ENCODE data around the gene CDH22. TPM values are rescaled to one million over a fixed set of nuclear protein-coding genes. Genes with fewer than 3 reads are reported as not detected.

Gene CDH22
- total and polyA plus RNA-seq, 9 of the 15 experiments (the other 6 are each of a cell fraction or from before 2014, with no cell fraction given) = 0.07 to 0.08 TPM; not detected in 7

DNA sequence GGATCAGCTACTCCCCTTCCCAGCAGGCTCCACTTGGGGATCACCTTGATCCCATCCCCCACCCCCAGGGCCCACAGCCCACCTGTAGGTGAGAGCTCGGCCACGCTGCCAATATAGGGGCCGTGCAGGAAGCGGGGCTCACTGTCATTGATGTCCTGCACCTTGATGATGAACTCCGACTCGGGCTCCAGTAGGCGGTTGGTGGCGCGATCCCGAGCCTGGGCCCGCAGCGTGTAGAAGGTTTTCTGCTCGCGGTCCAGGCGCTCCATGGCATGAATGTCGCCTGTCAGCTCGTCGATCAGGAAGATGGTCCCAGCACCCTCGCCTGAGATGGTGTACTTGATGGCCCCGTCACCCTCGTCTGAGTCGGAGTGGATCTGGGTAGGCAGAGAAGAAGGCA lies 67.4 kb downstream of the CDH22 start:
- in situ Hi-C loops (cut with MboI) = no loop called here
- H3K9me1 ChIP-seq (ENCODE audit: control insufficient read depth, insufficient read depth, low read length) = no peaks in the 10 kb centered on the region
- WGBS (ENCODE audit: insufficient coverage, low coverage, missing lambda C conversion rate) = 5% methylated on average over 22 of the region's 22 CpGs
- no peak for TF ChIP-seq ZBTB17 (CRISPR knock-in tag; IDR thresholded peaks at IDR 0.05)
- H3K27ac ChIP-seq (ENCODE audit: extremely low read depth, low read depth, low read length) = no peak overlapping the region
- no peak overlapping the region for H3K4me3 ChIP-seq
- no peak overlapping the region for H3K9ac ChIP-seq (ENCODE audit: insufficient read depth in 1 of 2, low read depth in 2 of 2, low read length in 2 of 2)
- POLR2A ChIA-PET = interaction anchor here (0.5 to 1.3 kb wide), 5 partner anchors 8 to 385 kb away, joined by 3 read pairs; no protein-coding TSS in a partner anchor
- intact Hi-C loops (cut with micrococcal nuclease) = no loop called here
- no peaks in the 10 kb centered on the region for H3K36me3 ChIP-seq (ENCODE audit: control insufficient read depth, insufficient read depth, low read length)
- H3K4me2 ChIP-seq (ENCODE audit: insufficient read depth, low read length) = no peak overlapping the region
- H3K79me2 ChIP-seq (ENCODE audit: control insufficient read depth, insufficient read depth, low read length) = no peaks in the 10 kb centered on the region
- H3K4me1 ChIP-seq (replicated peaks in 1 of 2; ENCODE audit: control insufficient read depth in 2 of 2, insufficient read depth in 2 of 2, low read length in 2 of 2) = no peaks in the 10 kb centered on the region
- no peak overlapping the region for H2AFZ ChIP-seq (ENCODE audit: low read depth, low read length)
- no TSS peak for BruUV-seq (replicated peaks)
- 0 out of 2 replicates have a peak, but pooled peaks cover 17% of the 10 kb centered on the region for H4K20me1 ChIP-seq (replicated peaks; ENCODE audit: control insufficient read depth, insufficient read depth, low read length)
- ATAC-seq (no peak), DNase-seq (ENCODE audit: extremely low read depth in 1 of 4, low spot score in 3 of 4) (no peak), FAIRE-seq (no peak)
- CTCF ChIA-PET (ENCODE audit: low intra/inter-chr PET ratio) = no interaction called here
- H3K9me3 ChIP-seq (replicated peaks; ENCODE audit: control insufficient read depth, insufficient read depth, low read depth, low read length) = no peaks in the 10 kb centered on the region
- H3K27me3 ChIP-seq (ENCODE audit: control insufficient read depth in 2 of 2, insufficient read depth in 2 of 2, low read length in 2 of 2) = peaks cover 9 to 50% of the 10 kb centered on the region in 2 experiments

DNA sequence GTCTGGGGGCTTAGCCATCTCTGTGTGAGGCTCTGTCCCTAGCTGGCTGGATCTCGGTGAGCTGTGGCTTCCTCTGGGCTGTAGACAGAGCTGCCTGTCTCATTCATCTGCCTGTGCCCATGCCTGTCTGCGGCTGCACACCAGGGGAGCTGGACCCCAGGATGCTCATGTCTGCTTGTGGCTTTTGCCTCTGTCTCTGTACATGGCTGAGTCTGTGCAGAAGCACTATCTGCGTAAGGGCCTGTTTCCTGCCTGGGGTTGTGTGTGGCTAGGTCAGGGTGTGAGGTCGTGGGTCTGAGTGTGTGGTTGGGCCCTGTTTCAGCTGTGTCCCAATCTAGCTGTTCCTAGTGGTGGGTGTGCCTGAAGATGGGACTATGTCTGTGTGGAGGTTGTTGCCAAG lies 68.2 kb downstream of the CDH22 start:
- H3K27me3 ChIP-seq (ENCODE audit: control insufficient read depth in 2 of 2, insufficient read depth in 2 of 2, low read length in 2 of 2) = peaks cover 2 to 45% of the 10 kb centered on the region in 2 experiments; a peak in 3 of 5 replicates
- CTCF ChIA-PET (ENCODE audit: low intra/inter-chr PET ratio) = no interaction called here
- DNase-seq (ENCODE audit: extremely low read depth in 1 of 4, low spot score in 3 of 4) = no peak
- no peak for TF ChIP-seq ZNF41 (CRISPR knock-in tag; conservative IDR thresholded peaks at IDR 0.05)
- TF ChIP-seq, protein P1, sequence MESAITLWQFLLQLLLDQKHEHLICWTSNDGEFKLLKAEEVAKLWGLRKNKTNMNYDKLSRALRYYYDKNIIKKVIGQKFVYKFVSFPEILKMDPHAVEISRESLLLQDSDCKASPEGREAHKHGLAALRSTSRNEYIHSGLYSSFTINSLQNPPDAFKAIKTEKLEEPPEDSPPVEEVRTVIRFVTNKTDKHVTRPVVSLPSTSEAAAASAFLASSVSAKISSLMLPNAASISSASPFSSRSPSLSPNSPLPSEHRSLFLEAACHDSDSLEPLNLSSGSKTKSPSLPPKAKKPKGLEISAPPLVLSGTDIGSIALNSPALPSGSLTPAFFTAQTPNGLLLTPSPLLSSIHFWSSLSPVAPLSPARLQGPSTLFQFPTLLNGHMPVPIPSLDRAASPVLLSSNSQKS (CRISPR knock-in tag; IDR thresholded peaks at IDR 0.05) = no peak
- no peak for TF ChIP-seq ZNF384 (IDR thresholded peaks at IDR 0.05; ENCODE audit: low read depth, low read length)
- TF ChIP-seq ZBTB40 (IDR thresholded peaks at IDR 0.05) = no peak
- TF ChIP-seq ZBTB40 (CRISPR knock-in tag; IDR thresholded peaks at IDR 0.05) = no peak

More for the DNA sequence above, 68.2 kb downstream of the CDH22 start:
- no peaks in the 10 kb centered on the region for H3K4me1 ChIP-seq (replicated peaks in 1 of 2; ENCODE audit: control insufficient read depth in 2 of 2, insufficient read depth in 2 of 2, low read length in 2 of 2)
- no peak overlapping the region for H3K27ac ChIP-seq (ENCODE audit: extremely low read depth, low read depth, low read length)
- in situ Hi-C loops (cut with MboI) (no loop called here), intact Hi-C loops (cut with micrococcal nuclease) (no loop called here)
- H2AFZ ChIP-seq (ENCODE audit: low read depth, low read length) = no peak overlapping the region
- H3K4me3 ChIP-seq = no peak overlapping the region
- H4K20me1 ChIP-seq (replicated peaks; ENCODE audit: control insufficient read depth, insufficient read depth, low read length) = 0 out of 2 replicates have a peak, but pooled peaks cover 19% of the 10 kb centered on the region
- no peak overlapping the region for H3K4me2 ChIP-seq (ENCODE audit: insufficient read depth, low read length)
- H3K79me2 ChIP-seq (ENCODE audit: control insufficient read depth, insufficient read depth, low read length) = no peaks in the 10 kb centered on the region
- POLR2A ChIA-PET = interaction anchor here (0.5 to 1.1 kb wide), 2 partner anchors 39 to 148 kb away, joined by 3 read pairs; no protein-coding TSS in a partner anchor
- H3K9me3 ChIP-seq (replicated peaks; ENCODE audit: control insufficient read depth, insufficient read depth, low read depth, low read length) = no peaks in the 10 kb centered on the region
- H3K9me1 ChIP-seq (ENCODE audit: control insufficient read depth, insufficient read depth, low read length) = no peaks in the 10 kb centered on the region
- 0% methylated on average over 4 of the region's 4 CpGs for WGBS (ENCODE audit: insufficient coverage, low coverage, missing lambda C conversion rate)
- no peak overlapping the region for H3K9ac ChIP-seq (ENCODE audit: insufficient read depth in 1 of 2, low read depth in 2 of 2, low read length in 2 of 2)
- no peak for FAIRE-seq
- ATAC-seq = no peak
- no TSS peak for BruUV-seq (replicated peaks)
- H3K36me3 ChIP-seq (ENCODE audit: control insufficient read depth, insufficient read depth, low read length) = no peaks in the 10 kb centered on the region
